Activated CD4-positive, alpha-beta T cell treated with anti-CD3 and anti-CD28 coated beads, Interleukin-2, Interleukin-4, amounts not matched to agents 100 ng/mL and 50 ng/mL, durations not matched to agents 16 hours and 8 hours (primary cell): ENCODE results near the gene ANKS1B.
"Not testable (repeated sequence)": the region's sequence is repeated elsewhere in the genome, so short reads cannot be mapped to it uniquely, and the experiment has no call there.

Experiments used
- DNase-seq: peaks from one replicate; pipeline ENCODE4 v3.0.0-alpha.2; 2020; ENCODE audit warnings: low spot score

Gene ANKS1B

DNA sequence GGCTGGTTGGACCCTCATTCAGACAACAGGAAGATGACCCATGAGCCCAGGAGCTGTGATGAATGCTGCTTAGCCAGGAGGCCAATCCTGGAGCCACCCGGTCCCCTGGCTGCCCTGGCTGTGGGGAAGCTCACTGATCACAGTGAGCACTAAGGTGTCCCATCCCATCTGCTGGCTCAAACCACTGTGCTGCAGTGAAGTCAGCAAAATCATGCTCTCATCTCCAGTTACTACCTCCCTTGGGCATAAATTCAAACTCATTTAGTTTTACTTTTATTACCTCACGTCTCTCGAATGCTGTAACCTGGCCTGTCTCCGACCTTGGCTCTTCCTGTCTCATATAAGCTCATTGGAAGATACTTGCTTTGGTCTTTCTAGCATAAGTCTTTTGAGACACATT, 1227.3 kb downstream of the ANKS1B start:
- DNase-seq: no peak

DNA sequence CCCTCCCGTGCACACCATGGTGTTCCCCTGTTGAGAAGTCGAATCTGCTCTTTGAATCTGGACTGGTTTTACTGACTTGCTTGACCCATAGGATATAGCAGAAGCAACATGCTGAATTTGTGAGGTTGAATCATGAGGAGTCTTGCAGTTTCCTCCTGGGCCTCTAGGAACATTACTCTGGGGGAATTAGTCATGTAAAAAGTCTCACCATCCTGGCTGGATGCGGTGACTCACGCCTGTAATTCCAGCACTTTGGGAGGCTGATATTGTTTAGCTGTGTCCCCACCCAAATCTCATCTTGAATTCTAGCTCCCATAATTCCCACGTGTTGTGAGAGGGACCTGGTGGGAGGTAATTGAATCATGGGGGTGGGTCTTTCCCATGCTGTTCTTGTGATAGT, 1228.9 kb downstream of the ANKS1B start:
- DNase-seq: not testable (repeated sequence)

DNA sequence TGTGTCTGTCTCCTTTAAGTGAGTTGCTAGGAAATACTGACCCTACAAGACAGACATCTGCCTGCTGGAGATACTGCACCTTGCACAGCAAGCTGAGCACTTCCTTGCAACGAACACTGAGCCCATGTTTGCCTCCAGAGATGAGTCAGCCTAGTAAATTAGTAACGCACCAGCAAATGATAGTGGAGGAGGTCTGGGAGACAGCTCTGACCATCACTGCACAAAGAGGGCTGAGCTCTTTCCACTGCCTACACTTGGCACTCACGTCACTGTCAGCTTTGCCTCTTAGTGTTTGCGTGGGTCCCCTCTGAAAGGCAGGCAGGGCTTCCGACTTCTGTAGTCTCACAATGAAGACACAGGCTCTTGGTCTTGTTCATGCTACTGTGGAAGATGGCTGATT, 1230.6 kb downstream of the ANKS1B start:
- DNase-seq: peak; percentile 85

DNA sequence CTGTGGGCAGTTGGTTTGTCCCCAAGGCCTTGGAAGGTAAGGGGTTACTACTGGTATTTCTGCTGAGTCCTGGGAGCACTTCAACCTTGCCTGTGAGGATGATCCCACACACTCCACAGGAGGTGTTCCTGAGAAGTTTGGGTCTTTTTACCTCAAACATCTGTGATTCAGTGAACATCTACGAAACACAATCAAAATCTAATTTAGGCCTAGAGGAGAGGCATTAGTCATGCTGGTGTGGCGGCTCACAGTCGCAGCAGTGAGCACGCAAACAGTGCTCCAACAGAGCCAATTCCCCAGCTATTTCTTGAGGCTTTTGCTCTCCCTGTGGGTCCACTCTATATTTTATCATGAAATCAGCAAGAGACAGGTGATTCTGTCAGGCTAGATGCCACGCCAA, 1232.0 kb downstream of the ANKS1B start:
- DNase-seq: no peak

DNA sequence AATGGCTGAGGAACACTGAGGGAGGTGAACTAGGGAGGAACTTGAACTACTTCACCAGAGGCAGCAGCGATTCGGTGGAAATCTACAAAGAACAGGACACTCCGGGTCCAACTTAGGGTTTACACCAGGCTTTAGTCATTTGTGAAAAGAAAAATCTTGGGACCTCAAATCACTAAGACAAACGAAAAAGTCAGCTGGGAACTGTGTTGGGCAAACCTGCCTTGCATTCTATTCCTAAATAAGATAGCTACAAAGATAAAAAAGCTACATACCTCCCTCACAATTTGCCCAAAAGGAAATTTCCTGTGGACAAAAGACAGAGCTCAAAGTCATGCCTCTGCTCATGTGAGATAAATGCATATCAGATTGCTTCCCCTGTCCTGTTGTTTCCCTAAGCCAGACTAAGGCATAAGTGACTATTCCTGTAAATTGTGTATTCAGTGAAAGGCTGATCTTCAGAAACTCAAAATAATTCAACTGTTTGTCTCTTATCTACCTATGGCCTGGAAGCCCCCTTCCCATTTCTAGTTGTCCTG, 1233.1 kb downstream of the ANKS1B start:
- no peak for DNase-seq

DNA sequence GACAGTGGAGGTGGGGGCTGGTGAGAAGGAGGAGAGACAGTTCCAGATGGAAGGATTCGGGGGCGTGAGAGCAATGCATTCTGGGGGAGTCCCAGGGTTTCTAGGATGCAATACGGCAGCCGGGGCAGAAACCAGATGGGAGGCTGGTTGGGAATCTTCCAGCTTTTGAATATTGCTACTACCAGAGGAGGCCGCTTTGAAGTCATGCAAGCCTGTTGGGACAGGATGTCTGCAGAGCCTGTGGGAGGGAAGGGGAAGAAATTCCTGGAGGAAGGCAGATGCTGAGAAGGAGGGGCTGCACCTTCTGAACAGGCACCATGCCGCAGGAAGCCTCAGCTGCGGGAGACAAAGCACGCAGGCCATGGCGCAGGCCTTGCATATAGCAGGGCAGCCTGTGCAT, 1234.2 kb downstream of the ANKS1B start:
- DNase-seq: no peak

DNA sequence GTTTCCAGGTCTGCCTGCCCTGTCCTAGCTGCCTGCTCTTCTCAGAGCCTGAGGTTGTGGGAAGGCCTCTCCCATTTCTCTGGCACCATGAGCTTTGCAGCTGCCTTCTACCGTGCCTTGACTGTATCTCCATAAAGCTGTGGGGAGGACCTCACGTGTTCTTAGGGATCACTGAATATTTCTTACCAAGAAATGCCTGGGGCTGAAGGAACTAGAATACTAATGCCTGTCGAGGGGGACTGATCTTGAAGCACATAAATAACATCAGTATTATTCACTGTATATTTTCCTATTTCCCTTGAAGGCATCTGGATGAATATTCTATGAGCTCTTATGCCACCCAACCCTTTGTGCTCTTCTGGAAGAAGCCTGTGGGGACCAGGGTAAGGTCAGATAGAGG, 1236.3 kb downstream of the ANKS1B start:
- DNase-seq: no peak

DNA sequence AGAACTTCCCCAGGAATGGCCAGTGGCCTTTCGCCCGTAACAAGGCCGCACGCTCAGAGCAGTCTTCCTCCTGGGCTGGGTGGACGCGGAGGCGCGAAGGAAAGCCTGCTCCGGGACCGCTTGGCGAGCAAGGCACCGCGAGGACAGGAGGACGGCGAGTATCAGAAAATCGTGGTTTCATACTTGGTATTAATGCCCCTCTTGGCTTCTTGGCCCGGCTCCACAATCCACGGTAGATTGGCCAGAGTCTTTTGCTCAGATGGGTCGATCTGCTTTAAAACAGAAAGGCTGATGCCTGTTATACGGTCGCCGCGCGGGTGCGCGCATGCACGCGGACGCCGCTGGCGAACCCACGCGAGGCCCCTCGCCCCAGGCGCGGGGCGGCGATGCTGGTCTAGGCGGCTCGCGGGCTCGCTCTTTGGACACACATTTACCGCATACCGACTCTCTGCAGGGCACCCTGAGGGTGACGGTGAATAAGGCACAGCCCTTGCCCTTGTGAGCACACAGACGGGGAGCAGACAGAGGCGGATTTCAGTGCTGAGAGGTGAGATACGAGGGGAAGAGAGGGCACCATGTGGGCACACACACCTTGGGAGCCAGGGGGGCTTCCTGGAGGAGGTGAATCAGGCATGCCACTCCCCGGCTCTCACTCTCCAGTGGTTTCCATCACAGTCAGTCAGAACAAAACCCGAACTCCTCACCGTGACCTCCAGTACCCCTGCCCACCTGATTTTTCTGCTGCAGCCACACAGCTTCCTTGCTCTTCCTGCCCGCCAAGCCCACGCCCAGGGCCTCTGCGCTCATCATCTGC, 1239.0 kb downstream of the ANKS1B start:
- peak; percentile 15 for DNase-seq

DNA sequence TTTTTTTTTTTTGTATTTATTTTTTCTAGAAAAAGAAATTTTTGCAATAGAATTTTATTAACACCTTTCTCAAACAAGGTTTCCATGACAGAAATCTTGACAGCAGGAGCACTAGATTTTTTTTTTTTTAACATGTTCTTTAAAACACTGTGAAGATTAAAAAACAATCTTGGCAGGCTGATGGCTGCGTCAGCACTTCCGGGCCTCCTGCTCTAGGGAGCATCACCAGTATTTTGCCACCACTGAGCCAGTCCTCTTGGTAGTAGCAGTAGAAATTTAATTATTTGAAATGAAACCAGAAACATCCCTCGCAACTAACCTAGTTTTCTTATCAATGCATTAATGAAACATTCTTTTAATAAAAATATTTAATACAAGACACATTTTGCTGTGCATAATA, 1240.1 kb downstream of the ANKS1B start:
- no peak for DNase-seq

DNA sequence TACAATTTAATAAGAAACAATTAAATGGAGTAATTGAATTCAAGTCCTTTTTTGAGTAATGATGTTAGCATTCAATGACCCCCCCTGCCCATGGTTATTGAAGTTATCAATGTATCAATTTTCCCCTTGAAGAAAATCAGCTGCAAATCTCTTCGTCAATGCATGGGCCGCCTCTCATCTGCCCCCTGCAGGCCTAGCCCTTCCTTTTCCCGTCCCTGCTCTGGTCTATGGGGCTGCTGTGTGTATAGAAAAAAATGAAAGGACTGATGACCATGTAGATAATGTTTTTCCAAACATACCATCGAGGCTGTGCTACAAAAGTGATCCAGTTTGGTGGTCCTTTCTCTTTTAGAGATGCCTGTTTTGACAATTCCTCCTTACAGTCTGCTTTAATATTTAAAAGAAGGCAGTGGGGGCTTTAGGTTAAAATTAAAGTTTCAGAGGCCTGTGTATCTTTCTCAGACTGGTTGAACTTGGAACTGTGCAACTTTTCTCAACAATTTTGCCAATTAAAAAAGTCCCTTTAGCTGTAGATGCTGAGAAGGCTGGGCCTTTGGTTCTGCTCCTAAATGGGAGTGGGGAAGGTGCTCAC, 1241.3 kb downstream of the ANKS1B start:
- peak; percentile 64 for DNase-seq

DNA sequence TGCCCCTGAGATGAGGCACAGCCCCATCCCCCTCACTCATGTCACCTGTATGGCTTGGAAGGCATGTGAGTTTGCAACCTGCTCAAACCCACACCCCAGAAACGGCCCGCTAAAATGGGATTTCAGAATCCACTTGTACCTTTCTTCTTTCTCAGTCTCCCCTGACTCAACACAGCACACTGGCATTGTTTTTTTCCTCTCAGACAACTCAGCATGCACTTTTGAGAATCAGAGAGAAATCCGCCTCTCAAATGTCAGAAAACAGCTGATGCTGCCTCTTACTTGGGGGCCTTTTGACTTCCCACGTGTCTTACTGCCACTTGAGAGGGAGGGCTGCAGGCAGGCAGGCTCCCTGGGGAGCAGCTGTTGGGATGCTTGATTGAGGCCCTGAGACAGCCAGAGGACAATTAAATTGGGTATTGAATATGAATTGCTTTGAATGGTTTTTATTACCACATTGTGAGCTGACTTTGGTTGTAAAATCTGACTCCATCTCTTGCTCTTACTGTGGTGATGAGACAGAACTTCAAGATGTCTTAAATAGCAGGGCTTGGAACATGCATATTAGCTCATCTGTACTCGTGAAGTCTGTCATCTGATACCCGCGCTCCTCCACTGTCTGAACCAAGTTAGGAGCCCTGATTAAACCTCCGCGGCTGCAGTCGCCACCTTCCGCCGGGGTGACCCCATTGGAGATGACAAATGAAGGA, 1243.0 kb downstream of the ANKS1B start:
- DNase-seq: peak; percentile 28

DNA sequence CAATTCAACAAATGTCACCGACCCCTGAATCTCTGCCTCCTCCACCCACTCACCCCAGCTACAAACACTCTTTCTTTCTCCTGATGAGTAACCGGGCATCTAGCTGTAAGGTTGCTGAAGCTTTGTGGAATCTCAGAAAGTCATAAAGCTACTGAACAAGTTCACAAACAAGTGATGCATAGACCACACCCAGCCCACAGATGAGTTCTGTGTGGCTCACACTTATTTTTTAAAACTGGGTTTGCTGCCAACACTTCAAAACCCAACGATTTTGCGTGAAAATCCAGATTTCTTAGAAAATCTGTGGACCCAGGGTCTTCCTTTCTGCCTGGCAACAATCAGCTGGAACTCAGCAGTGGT, 1243.6 kb downstream of the ANKS1B start:
- DNase-seq: peak; percentile 79

DNA sequence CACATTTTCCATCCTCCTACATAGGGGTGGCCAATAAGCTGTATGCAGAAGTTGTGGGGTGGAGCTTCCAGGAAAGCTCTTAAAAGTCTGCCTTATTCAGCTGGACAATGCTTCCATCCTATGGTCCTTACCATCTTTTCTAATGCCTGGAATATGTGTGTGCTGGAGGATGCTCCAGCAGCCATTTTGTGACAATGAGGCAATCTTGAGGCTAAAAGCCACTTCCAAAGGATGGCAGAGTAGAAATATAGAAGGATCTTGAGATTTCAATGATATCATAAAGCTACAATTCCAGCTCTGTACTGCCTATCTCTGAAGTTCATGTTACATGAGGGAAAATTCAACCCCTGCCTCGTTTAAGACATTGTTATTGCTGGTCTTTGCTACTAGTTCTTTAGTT, 1244.0 kb downstream of the ANKS1B start:
- no peak for DNase-seq

DNA sequence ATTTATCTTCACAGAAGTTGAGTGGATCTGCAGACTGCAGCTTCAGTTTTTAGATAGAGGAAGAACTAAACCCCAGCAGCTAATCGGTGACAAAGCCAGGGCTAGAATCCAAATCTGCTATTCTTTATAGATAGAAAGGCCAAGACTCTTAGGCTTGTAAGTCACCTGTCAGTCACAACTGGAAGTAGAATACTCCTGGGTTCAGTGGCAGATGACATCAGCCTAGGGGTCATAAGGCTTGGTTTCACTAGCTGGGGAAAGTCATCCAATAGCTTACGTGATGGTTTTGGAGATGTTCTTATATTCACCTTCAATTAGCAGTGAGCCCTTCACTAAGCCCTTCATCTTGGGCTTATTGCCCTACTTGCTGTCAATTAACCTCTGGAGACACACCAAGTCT, 1246.2 kb downstream of the ANKS1B start:
- no peak for DNase-seq

DNA sequence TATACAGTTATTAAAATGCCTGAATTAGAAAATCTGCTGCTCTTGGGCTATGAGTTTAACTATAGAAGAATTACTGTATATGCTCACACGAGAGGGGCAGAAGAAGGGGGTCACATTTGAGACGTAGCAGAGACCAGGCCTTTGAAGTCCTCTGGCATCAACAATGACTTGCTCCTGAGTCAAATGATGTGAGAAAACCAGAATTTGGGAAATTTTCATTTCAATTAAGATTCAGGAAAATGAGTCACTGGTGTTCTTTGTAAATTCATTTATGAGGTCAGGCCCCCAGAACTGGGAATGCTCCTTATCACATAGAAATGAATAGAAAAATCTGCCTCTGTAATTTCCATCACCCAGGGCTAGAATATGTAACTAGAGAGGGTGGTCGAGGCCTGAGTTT, 1246.7 kb downstream of the ANKS1B start:
- DNase-seq: no peak

DNA sequence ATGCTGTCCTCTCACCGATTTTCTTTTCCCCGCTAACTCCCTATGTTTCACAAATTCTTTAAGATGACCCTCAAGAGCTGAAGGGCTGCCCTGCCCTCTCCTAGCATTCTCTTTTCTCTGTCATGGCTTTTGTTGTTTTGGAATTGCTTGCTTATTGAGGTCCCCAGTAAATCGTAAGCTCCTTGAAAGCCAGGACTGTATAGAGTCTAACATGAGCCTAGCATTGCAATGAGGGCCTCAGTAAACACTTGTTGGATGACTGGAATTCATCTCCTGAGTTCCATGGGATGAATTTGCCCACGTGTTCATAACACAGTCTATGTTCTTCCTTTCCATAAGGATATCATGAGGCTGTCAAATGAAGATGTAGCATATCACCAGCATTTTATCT, 1247.4 kb downstream of the ANKS1B start:
- DNase-seq: no peak

DNA sequence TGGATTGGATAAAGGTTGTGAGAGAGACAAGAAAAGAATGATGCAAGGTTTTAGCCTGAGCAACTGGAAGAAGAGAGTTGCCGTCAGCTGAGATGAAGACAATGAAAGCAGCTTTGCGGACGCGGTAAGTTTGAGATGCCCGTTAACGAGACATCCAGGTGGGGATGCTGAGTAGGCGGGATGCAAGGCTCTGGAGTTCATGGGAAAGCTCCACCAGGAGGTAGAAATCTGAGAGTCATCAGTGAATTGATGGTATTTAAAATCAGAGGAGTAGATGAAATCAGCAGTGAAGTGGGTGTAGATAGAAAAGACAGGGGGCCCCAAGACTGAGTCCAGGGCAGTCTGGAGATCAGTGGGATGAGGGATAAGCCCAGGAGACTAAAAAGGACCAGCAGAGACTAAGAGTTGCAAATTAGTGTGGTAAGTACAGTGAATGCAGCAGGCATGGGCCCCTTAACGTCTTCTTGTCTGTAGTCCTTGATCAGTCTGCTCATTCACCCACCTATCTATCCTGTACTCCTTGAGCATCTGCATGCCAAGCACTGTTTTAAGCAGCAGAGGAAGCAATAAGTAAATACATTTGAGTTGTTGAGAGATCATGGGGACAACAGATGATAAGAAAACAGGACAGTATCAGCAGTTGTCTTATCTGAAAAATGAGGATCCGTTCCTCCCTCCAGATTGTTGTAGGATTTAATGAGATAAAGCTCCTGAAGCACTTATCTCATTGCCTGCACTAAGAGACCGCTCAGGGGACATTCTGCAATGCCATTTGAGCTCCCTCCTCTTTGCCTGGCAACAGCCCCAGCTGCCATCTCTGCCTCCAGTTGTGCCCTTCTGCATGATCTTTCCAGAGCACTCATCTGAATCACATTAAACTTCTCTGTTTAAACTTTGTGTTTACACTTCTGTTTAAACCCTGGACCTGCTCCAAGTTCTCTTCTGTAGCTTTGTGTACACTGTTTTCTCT, 1248.1 kb downstream of the ANKS1B start:
- no peak for DNase-seq

DNA sequence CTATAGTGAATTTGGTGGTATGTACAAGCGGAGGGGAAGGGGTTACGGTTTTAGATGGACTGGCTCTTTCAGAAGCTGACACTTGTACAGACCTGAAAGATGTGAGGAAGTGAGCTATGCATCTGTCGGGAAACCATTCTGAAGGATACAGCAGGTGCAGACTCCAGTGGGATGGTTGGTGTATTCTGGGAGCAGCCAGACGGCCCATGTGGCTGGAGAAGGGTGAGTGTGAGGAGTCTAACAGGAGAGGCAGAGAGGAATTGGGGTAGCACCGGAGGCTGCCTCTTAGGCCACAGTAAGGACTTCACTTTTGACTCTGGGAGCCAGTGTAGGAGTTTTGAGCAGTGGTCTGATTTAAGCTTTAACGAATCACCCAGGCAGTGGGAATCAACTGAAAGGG, 1248.9 kb downstream of the ANKS1B start:
- no peak for DNase-seq

DNA sequence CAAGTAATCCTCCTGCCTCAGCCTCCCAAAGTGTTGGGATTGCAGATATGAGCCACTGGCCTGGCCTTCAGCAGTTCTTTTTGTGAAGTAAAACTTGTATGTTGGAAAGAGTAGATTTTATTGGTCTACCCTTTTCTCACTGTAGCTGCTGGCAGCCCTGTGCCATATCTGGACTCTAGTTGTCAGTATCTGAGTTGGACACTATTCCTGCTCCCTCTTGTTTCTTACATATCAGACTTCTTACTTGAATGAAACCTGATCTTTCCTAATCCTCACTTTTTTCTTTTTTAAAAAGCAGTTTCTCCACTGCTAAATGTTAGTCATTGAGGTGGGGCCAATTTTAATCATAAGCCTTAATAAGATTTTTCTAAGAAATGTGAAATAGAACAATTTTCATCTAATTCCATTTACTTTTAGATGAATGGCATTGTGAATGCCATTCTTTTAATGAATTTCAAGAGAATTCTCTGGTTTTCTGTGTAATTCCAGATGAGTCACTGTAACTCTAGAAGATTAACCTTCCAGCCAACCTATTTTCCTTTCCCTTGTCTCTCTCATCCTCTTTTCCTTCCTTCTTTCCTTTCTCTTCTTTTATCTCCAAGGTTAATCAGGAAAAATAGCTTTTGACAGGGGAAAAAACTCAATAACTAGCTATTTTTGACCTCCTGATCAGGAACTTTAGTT, 1250.9 kb downstream of the ANKS1B start:
- DNase-seq: no peak

DNA sequence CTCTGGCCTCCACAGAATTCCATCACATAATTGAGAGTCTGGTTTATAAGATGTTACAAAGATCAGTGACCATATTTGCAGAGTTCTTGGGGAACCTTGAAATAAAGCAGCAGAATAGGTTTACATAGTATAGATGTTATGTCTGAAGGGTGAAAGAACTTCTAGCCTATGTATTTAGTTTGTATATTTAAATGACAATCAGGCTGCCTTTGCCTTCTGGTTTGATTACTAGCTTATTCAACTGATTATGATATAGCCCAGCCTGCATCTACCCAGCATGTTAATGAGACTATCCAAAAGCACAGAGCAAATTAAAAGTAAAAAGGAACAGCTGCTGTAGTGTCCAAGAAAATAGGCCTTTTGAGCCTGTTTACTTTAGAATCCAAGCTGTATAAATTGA, 1254.3 kb downstream of the ANKS1B start:
- no peak for DNase-seq

DNA sequence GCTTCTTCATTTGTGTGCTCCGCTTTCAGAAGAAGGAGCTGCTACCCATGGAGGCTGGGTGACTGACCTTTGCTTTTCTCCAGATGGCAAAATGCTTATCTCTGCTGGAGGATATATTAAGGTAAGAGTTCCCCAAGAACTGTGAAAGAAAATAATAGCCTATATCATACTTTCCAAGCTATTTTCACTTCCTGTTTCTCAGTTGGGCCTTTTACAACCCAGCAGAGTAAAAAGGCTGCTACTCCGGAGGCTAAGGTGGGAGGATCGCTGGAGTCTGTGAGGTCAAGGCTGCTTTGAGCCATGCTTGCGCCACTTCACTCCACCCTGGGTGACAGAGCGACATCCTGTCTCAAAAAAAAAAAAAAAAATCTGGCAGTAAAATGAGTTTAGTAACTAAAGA, 1257.5 kb downstream of the ANKS1B start:
- DNase-seq: no peak
